ENCODE data around the gene PHF11. TPM values are rescaled to one million over a fixed set of nuclear protein-coding genes. Genes with fewer than 3 reads are reported as not detected.

Gene PHF11
- total and polyA plus RNA-seq, 2 of the 13 experiments (the other 11 are each of a cell fraction or from before 2014, with no cell fraction given), result 15.8 to 22.0 TPM

- no peak for FAIRE-seq
- WGBS (ENCODE audit: low lambda C conversion rate), result 96% methylated on average over 2 of the region's 2 CpGs
- CTCF ChIA-PET (ENCODE audit: low intra/inter-chr PET ratio, low total read pairs), result no interaction called here
These were observed 58.1 kb downstream of the PHF11 start for GRCh38 chr13:49553888-49554287.

More at GRCh38 chr13:49553888-49554287, 58.1 kb downstream of the PHF11 start:
- DNase-seq (ENCODE audit: low spot score), result no peak
- no peaks in the 10 kb centered on the region for H4K20me1 ChIP-seq (ENCODE audit: insufficient read depth, low read length)
- H3K9ac ChIP-seq (ENCODE audit: insufficient read depth, low read depth, low read length), result no peak overlapping the region
- no TSS peak for BruUV-seq (replicated peaks)
- H3K27ac ChIP-seq (ENCODE audit: extremely low read length, insufficient read depth, low read length), result no peak overlapping the region
- H3K79me2 ChIP-seq (ENCODE audit: insufficient read depth, low read length), result no peaks in the 10 kb centered on the region
- H3K4me3 ChIP-seq (replicated peaks in 1 of 3; ENCODE audit: insufficient read depth in 1 of 3, low read depth in 2 of 3, low read length in 3 of 3), result no peak overlapping the region
- peaks cover 13 to 56% of the 10 kb centered on the region in 2 experiments; a peak in 4 of 5 replicates for H3K36me3 ChIP-seq (replicated peaks in 1 of 2; ENCODE audit: control insufficient read depth in 1 of 2, insufficient read depth in 2 of 2, low read length in 2 of 2)
- H3K4me2 ChIP-seq (ENCODE audit: low read depth, low read length), result no peak overlapping the region
- in situ Hi-C loops (cut with HindIII; ENCODE audit: extremely low pct_ligation_motif_present, low pct_unique_long_range_greater_than_20kb), result no loop called here
- H3K27me3 ChIP-seq (ENCODE audit: control insufficient read depth in 1 of 2, insufficient read depth in 2 of 2, low read length in 2 of 2), result no peaks in the 10 kb centered on the region; a peak in 1 of 5 replicates
- no peaks in the 10 kb centered on the region for H3K4me1 ChIP-seq (ENCODE audit: insufficient read depth, low read length)
- H2AFZ ChIP-seq (ENCODE audit: low read length), result no peak overlapping the region
- ATAC-seq, result no peak
- intact Hi-C loops (cut with micrococcal nuclease; ENCODE audit: unreplicated experiment), result no loop called here
- TF ChIP-seq ZNF780A (CRISPR knock-in tag; IDR thresholded peaks at IDR 0.05) (no peak), DRAP1 (CRISPR knock-in tag; IDR thresholded peaks at IDR 0.05) (no peak), SOX13 (IDR thresholded peaks at IDR 0.05) (no peak), SOX13 (CRISPR knock-in tag; conservative IDR thresholded peaks at IDR 0.05 in 1 of 2, IDR thresholded peaks at IDR 0.05 in 1 of 2) (no peak), ZNF841 (CRISPR knock-in tag; IDR thresholded peaks at IDR 0.05; ENCODE audit: borderline replicate concordance) (no peak), ZNF687 (CRISPR knock-in tag; IDR thresholded peaks at IDR 0.05) (no peak), TMF1 (CRISPR knock-in tag; IDR thresholded peaks at IDR 0.05; ENCODE audit: low read depth) (no peak)
- POLR2A ChIA-PET, result no interaction called here
- H3K9me3 ChIP-seq (ENCODE audit: low read length), result no peaks in the 10 kb centered on the region

Measured in HepG2 (cell line).